Panc1 (cell line): ENCODE measurements around the gene AUH. TPM values are rescaled to one million over a fixed set of nuclear protein-coding genes. Genes with fewer than 3 reads are reported as not detected.

ENCODE experiments used
- ATAC-seq: fragments of 200-7000 bp; cut with Tn5 transposase; 2 replicates; pipeline ENCODE4 v1.9.1; 2020; ENCODE audit warnings: mild to moderate bottlenecking, moderate library complexity
- BruUV-seq: library from RNA; stranded (reverse); fragments of 400-500 nt; replicated peaks from 2 replicates; lab custom pipeline; 2021; lab: Mats Ljungman, UMichigan
- CTCF ChIA-PET: fragments of 300-600 bp; sonication (Branson Sonifier 250); formaldehyde crosslinking; loops from one replicate; lab custom pipeline; 2022; ENCODE audit warnings: antibody characterized with exemption; lab: Charles Lee
- POLR2A ChIA-PET: fragments of 300-600 bp; sonication (Branson Sonifier 250); formaldehyde crosslinking; loops from one replicate; lab custom pipeline; 2022; ENCODE audit warnings: antibody characterized with exemption; lab: Charles Lee
- DNase-seq: peaks from one replicate; pipeline ENCODE4 v3.0.0-alpha.2; 2010; ENCODE audit warnings: low read depth, low spot score
- H3K27ac ChIP-seq: 2 replicates; pipeline ENCODE4 v1.5.1; 2011; ENCODE audit warnings: mild to moderate bottlenecking, low read length, inconsistent platforms
- H3K27me3 ChIP-seq: fragments of 200-500 bp; sonication (Bioruptor generic); 2 replicates; pipeline ENCODE4 v1.6.0; 2014; ENCODE audit warnings: low read length, inconsistent platforms; ENCODE audit not compliant: control insufficient read depth, insufficient read depth
- H3K36me3 ChIP-seq: fragments of 200-500 bp; sonication (Bioruptor generic); 2 replicates; pipeline ENCODE4 v1.5.1; 2014; ENCODE audit warnings: inconsistent platforms, mild to moderate bottlenecking, low read length, moderate library complexity; ENCODE audit not compliant: control insufficient read depth, insufficient read depth
- H3K4me1 ChIP-seq: 2 replicates; pipeline ENCODE4 v1.5.1; 2011; ENCODE audit warnings: inconsistent platforms, mild to moderate bottlenecking, low read length, moderate library complexity; ENCODE audit not compliant: control insufficient read depth, insufficient read depth
- H3K4me3 ChIP-seq, 2 experiments: 2 replicates each; pipeline ENCODE4 v1.5.1; 2011 to 2012; ENCODE audit warnings: low read depth in 2 of 2, low read length in 2 of 2, mild to moderate bottlenecking in 2 of 2, inconsistent platforms in 1 of 2, moderate library complexity in 1 of 2
- H3K9me3 ChIP-seq: fragments of 200-500 bp; sonication (Bioruptor generic); 2 replicates; pipeline ENCODE4 v1.5.1; 2014; ENCODE audit warnings: low read depth, mild to moderate bottlenecking, inconsistent platforms, low read length, moderate library complexity; ENCODE audit not compliant: control insufficient read depth, insufficient read depth
- POLR2AphosphoS5 ChIP-seq: IDR thresholded peaks from 2 replicates; pipeline ENCODE4 v1.6.1; 2012; ENCODE audit warnings: mild to moderate bottlenecking, low read depth, low read length, moderate library complexity
- SIN3A ChIP-seq: IDR thresholded peaks from 2 replicates; pipeline ENCODE4 v1.6.1; 2012; ENCODE audit warnings: low read depth, mild to moderate bottlenecking, low read length, moderate library complexity, borderline replicate concordance; ENCODE audit not compliant: insufficient read depth
- TCF7L2 ChIP-seq: IDR thresholded peaks from 2 replicates; pipeline ENCODE4 v1.6.1; 2011; ENCODE audit warnings: mild to moderate bottlenecking, low read depth, low read length, inconsistent platforms
- in situ Hi-C: cut with HindIII; loops from 2 replicates; pipeline ENCODE4 v1.10.0; 2016; ENCODE audit warnings: low sequenced_read_pairs, low pct_unique_long_range_greater_than_20kb
- intact Hi-C: fragments of 100-400 bp; cut with micrococcal nuclease; formaldehyde crosslinking; loops from one replicate; pipeline ENCODE4 v1.10.0; 2022; ENCODE audit not compliant: unreplicated experiment
- total RNA-seq: library from RNA; stranded (reverse); gene quantifications from one replicate; pipeline ENCODE4 v1.2.1, GENCODE V29; 2021; ENCODE audit not compliant: unreplicated experiment
- TF ChIP-seq, protein P1 (sequence below): fragments of 450-650 bp; IDR thresholded peaks from 2 replicates; pipeline ENCODE4 v1.5.1; 2017; ENCODE audit warnings: mild to moderate bottlenecking
- TF ChIP-seq, protein P2 (sequence below), 2 experiments: IDR thresholded peaks; 2 replicates each; pipeline ENCODE4 v1.6.1; 2011 to 2012; ENCODE audit warnings: low read depth in 2 of 2, control low read depth in 1 of 2, low read length in 1 of 2, mild to moderate bottlenecking in 1 of 2, moderate library complexity in 1 of 2; ENCODE audit not compliant: insufficient read depth in 1 of 2

AUH gene
- total RNA-seq, 1 experiment from 2014 or later: 7.7 TPM

- DNase-seq (no peak), ATAC-seq (no peak)
- in situ Hi-C loops: no loop called here
- no peaks in the 10 kb centered on the region for H3K4me1 ChIP-seq
- no peaks in the 10 kb centered on the region for H3K36me3 ChIP-seq
- H3K27ac ChIP-seq: no peak overlapping the region
- intact Hi-C loops: no loop called here
- ChIA-PET POLR2A (no interaction called here), CTCF (no interaction called here)
- BruUV-seq: no TSS peak
- no peak overlapping the region for H3K4me3 ChIP-seq
- no peaks in the 10 kb centered on the region for H3K27me3 ChIP-seq
- no peaks in the 10 kb centered on the region for H3K9me3 ChIP-seq
- TF ChIP-seq, protein P1, sequence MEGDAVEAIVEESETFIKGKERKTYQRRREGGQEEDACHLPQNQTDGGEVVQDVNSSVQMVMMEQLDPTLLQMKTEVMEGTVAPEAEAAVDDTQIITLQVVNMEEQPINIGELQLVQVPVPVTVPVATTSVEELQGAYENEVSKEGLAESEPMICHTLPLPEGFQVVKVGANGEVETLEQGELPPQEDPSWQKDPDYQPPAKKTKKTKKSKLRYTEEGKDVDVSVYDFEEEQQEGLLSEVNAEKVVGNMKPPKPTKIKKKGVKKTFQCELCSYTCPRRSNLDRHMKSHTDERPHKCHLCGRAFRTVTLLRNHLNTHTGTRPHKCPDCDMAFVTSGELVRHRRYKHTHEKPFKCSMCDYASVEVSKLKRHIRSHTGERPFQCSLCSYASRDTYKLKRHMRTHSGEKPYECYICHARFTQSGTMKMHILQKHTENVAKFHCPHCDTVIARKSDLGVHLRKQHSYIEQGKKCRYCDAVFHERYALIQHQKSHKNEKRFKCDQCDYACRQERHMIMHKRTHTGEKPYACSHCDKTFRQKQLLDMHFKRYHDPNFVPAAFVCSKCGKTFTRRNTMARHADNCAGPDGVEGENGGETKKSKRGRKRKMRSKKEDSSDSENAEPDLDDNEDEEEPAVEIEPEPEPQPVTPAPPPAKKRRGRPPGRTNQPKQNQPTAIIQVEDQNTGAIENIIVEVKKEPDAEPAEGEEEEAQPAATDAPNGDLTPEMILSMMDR: no peak
- TF ChIP-seq SIN3A (no peak), TCF7L2 (no peak), POLR2AphosphoS5 (no peak)
- TF ChIP-seq, protein P2, sequence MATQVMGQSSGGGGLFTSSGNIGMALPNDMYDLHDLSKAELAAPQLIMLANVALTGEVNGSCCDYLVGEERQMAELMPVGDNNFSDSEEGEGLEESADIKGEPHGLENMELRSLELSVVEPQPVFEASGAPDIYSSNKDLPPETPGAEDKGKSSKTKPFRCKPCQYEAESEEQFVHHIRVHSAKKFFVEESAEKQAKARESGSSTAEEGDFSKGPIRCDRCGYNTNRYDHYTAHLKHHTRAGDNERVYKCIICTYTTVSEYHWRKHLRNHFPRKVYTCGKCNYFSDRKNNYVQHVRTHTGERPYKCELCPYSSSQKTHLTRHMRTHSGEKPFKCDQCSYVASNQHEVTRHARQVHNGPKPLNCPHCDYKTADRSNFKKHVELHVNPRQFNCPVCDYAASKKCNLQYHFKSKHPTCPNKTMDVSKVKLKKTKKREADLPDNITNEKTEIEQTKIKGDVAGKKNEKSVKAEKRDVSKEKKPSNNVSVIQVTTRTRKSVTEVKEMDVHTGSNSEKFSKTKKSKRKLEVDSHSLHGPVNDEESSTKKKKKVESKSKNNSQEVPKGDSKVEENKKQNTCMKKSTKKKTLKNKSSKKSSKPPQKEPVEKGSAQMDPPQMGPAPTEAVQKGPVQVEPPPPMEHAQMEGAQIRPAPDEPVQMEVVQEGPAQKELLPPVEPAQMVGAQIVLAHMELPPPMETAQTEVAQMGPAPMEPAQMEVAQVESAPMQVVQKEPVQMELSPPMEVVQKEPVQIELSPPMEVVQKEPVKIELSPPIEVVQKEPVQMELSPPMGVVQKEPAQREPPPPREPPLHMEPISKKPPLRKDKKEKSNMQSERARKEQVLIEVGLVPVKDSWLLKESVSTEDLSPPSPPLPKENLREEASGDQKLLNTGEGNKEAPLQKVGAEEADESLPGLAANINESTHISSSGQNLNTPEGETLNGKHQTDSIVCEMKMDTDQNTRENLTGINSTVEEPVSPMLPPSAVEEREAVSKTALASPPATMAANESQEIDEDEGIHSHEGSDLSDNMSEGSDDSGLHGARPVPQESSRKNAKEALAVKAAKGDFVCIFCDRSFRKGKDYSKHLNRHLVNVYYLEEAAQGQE (IDR thresholded peaks at IDR 0.05; ENCODE audit: insufficient read depth in 1 of 2, low read depth in 2 of 2, low read length in 1 of 2): no peak
These were observed 23.0 kb downstream of the AUH start for GRCh38 chr9:91338681-91339080.

DNA sequence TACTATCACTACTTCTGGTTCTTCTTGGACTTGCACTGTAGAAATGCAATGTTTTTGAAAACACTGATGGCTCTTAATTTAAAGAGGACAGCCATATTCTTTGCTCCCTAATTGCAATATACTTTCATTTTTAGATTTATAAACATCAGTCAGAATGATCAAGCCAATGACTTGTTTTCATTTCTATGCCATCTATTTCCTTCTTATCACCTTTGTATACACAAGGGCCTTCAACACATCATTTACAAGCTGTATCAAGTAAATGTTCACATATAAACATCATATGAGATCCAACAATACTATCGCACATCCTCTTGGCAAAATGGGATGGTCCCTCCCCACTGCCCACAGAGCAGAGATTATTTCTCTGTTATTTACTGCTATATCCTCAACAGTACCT lies 24.9 kb downstream of the AUH start:
- ATAC-seq: no peak
- H3K4me3 ChIP-seq: no peak overlapping the region
- H3K27ac ChIP-seq: no peak overlapping the region
- no peaks in the 10 kb centered on the region for H3K4me1 ChIP-seq
- no peak for TF ChIP-seq POLR2AphosphoS5
- H3K36me3 ChIP-seq: no peaks in the 10 kb centered on the region
- no peaks in the 10 kb centered on the region for H3K9me3 ChIP-seq
- no TSS peak for BruUV-seq
- ChIA-PET POLR2A (no interaction called here), CTCF (no interaction called here)
- DNase-seq: no peak
- in situ Hi-C loops: no loop called here
- intact Hi-C loops: no loop called here
- no peaks in the 10 kb centered on the region for H3K27me3 ChIP-seq

DNA sequence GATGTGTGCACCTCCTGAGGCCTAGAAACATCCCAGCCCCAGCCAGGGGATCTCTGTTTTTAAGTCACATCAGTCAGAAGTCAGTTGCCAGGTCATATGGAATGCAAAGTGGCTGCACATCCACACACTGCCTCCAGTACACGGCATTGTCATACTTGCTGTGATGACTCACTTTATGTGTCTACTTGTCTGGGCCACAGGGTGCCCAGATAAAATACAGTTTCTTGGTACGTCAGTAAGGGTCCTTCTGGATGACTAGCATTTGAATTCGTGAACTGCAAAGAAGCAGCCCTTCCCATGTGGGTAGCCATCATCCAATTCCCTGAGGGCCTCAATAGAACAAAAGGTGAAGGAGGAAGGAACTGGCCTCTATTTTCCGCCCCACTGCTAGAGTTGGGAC lies 27.7 kb downstream of the AUH start:
- Histone ChIP-seq H3K27me3 (no peaks in the 10 kb centered on the region), H3K36me3 (no peaks in the 10 kb centered on the region), H3K9me3 (peaks cover 11% of the 10 kb centered on the region; the same call in 1 of the 2 replicates), H3K27ac (no peak overlapping the region), H3K4me1 (no peaks in the 10 kb centered on the region), H3K4me3 (no peak overlapping the region)
- ATAC-seq: no peak
- in situ Hi-C loops: no loop called here
- no TSS peak for BruUV-seq
- TF ChIP-seq TCF7L2: no peak
- TF ChIP-seq, protein P1: no peak
- no peak for TF ChIP-seq POLR2AphosphoS5
- TF ChIP-seq, protein P2 (IDR thresholded peaks at IDR 0.05; ENCODE audit: insufficient read depth in 1 of 2, low read depth in 2 of 2, low read length in 1 of 2): no peak
- no peak for TF ChIP-seq SIN3A
- ChIA-PET CTCF (no interaction called here), POLR2A (no interaction called here)
- DNase-seq: no peak
- intact Hi-C loops: no loop called here
